LNCaP clone FGC (cell line): Measurements from ENCODE around the gene VDR.

ENCODE experiments used
- DNase-seq: peaks from one replicate; pipeline ENCODE4 v3.0.0-alpha.2; 2011; ENCODE audit warnings: low read depth
- H3K4me3 ChIP-seq: 2 replicates; pipeline ENCODE4 v1.5.1; 2011; ENCODE audit warnings: mild to moderate bottlenecking, low read depth, low read length, control low read depth
- CTCF ChIP-seq: IDR thresholded peaks from 2 replicates; pipeline ENCODE4 v1.5.1; 2012; ENCODE audit warnings: mild to moderate bottlenecking; ENCODE audit not compliant: control insufficient read depth, insufficient read depth; ENCODE audit errors: extremely low read depth

VDR gene

DNA sequence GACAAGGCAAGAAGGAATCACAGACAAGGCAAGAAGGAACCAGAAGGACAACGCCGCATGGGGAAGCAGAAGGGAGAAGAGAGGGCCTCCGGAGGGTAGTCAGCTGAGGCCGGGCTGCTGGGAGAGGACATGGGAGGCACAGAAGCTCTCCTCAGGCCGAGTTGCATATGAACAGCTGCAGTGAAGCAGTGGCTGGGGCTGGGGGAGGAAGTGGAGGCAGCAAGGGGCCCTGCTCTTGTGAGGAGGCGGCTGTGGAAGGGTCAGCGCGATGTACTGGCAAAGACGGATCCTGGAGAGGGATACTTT is 36.6 kb upstream of the VDR start:
- no peak for TF ChIP-seq CTCF
- H3K4me3 ChIP-seq, result no peak overlapping the region
- DNase-seq, result no peak

DNA sequence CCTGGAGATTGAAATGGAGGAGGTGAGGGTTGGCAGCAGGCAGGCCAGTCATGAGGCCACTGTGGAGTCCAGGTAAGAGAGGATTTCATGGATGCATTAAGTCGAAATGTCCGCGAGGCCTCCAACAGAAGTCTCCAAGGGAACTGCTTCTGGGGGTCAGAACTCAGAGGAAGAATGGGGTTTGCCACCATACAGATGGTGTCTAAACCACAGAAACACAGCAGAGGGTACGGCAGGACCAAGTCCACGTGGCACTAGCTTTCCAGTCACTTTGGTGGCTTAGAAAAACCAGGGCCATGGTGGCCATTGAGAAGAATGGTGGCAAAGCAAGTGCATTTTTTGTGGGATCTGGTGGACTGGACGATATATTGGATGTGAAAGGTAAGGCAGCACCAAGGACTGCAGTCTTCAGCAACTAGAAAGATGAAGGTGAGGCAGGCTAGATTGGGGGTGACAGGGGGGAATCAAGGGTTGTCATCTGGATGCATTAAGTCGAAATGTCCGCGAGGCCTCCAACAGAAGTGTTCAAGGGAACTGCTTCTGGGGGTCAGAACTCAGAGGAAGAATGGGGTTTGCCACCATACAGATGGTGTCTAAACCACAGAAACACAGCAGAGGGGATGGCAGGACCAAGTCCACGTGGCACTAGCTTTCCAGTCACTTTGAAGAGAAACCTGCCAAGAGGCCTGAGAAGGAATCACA is 36.1 kb upstream of the VDR start:
- DNase-seq, result no peak
- no peak overlapping the region for H3K4me3 ChIP-seq
- TF ChIP-seq CTCF, result no peak

DNA sequence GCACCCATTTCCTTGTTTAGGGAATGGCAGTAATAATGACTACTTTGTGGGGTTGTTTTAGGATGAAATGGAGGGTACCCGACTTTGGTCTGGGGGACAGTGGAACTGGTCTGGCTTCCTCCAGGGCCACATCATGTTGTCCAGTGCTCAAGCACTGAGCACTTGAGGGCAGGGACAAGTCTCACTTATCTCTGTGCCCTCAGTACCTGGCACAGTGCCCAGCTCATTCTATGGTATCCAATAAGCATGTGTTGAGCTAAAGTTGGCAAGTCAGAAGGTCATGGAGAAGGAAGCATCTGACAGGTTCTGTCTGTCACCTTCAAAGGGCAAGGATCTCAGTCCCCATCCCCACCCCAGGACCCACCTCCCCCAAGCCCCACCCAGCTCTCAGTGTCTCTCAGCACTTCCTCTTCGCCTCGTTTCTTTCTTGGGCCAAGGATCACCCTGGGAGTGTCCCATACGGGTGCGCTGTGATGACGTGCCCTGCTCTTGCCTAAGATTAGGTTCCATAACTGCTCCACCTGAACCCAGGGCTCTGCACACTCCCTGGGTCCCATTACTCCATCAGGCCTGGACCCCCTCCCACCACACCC is 34.3 kb upstream of the VDR start:
- no peak overlapping the region for H3K4me3 ChIP-seq
- no peak for DNase-seq
- no peak for TF ChIP-seq CTCF

DNA sequence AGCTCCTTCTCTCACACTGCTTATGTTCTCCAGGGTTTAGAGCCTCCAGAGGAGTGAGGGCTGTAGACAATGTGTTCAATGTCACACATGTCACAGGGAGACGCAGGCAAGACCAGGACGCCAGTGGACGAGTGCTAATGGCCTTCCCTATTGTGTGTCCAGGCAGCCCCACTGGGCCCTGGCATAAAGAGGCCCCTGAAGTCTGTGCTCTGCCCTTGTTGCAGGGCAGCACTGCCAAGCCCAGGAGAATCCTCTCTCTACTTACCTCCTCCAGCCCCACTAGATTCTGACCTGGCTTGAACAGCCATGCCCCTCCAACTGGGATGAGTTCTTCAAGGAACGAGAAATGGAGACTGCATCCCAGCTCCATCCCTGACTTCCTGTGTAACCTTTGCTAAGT is 33.8 kb upstream of the VDR start:
- TF ChIP-seq CTCF, result no peak
- no peak overlapping the region for H3K4me3 ChIP-seq
- no peak for DNase-seq

DNA sequence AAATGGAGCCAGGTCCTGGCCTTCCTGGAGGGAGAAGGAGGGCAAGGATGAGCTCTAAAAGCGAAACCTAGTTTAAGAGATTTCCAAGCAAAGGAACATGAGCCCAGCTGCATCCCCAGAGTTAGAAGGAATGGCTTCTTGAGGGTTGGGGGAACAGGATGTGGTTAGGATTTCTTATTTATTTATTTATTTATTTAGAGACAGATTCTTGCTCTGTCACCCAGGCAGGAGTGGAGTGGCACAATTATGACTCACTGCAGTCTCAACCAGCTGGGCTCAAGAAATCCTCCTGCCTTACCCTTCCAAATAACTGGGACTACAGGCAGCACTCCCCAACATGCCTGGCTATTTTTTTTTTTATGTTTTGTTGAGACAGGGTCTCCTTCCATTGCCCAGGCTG is 33.3 kb upstream of the VDR start:
- TF ChIP-seq CTCF, result no peak
- DNase-seq, result no peak
- H3K4me3 ChIP-seq, result no peak overlapping the region

GRCh38 chr12:47935184-47935583 is 30.4 kb upstream of the VDR start:
- DNase-seq, result no peak
- no peak for TF ChIP-seq CTCF
- no peak overlapping the region for H3K4me3 ChIP-seq

- no peak overlapping the region for H3K4me3 ChIP-seq
These were observed 26.4 kb upstream of the VDR start for GRCh38 chr12:47931187-47931586.

More at GRCh38 chr12:47931187-47931586, 26.4 kb upstream of the VDR start:
- TF ChIP-seq CTCF, result no peak
- no peak for DNase-seq
